ENCODE results near the gene COX4I2.

DNA sequence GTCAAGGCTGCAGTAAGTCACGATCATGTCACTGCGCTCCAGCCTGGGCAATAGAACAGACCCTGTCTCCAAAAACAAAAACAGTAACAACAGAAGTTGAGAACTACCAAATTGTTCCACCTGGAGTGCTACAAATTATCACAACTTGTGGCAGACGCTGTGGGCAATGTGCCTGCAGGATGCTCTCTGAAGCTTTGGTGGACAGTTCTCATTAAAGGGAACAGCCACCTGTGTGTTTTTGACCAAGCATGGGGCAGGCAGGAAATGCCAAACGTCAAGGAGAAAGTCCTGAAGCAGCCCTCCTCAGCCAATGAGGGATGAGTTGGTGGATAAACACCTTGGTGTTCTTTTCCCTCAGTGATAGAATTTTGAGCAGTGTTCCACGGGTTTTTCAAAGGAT, 15.8 kb downstream of the COX4I2 start:
- TF ChIP-seq EZH2 (IDR thresholded peaks at IDR 0.05; ENCODE audit: low read length, unreplicated experiment), result no peak
- TF ChIP-seq, protein P1, sequence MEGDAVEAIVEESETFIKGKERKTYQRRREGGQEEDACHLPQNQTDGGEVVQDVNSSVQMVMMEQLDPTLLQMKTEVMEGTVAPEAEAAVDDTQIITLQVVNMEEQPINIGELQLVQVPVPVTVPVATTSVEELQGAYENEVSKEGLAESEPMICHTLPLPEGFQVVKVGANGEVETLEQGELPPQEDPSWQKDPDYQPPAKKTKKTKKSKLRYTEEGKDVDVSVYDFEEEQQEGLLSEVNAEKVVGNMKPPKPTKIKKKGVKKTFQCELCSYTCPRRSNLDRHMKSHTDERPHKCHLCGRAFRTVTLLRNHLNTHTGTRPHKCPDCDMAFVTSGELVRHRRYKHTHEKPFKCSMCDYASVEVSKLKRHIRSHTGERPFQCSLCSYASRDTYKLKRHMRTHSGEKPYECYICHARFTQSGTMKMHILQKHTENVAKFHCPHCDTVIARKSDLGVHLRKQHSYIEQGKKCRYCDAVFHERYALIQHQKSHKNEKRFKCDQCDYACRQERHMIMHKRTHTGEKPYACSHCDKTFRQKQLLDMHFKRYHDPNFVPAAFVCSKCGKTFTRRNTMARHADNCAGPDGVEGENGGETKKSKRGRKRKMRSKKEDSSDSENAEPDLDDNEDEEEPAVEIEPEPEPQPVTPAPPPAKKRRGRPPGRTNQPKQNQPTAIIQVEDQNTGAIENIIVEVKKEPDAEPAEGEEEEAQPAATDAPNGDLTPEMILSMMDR (conservative IDR thresholded peaks at IDR 0.05; ENCODE audit: low read depth, low read length), result no peak

Data from PC-3 (cell line).